HG02870 (cell line): Measurements from ENCODE around the gene HOXA6.

Source experiments
- ATAC-seq: cut with Tn5 transposase; IDR thresholded peaks from one replicate; pipeline ENCODE4 v1.9.1; 2021; ENCODE audit warnings: mild to moderate bottlenecking, moderate library complexity; ENCODE audit not compliant: unreplicated experiment

The HOXA6 gene

GRCh38 chr7:27124902-27125689 is 22.5 kb downstream of the HOXA6 start:
- ATAC-seq: no peak

- ATAC-seq: no peak
Observed at GRCh38 chr7:27124096-27124901, 23.3 kb downstream of the HOXA6 start.

GRCh38 chr7:27123477-27124053 is 24.0 kb downstream of the HOXA6 start:
- no peak for ATAC-seq

GRCh38 chr7:27123007-27123476 is 24.5 kb downstream of the HOXA6 start:
- ATAC-seq: no peak

- no peak for ATAC-seq
Observed at GRCh38 chr7:27122077-27122910, 25.3 kb downstream of the HOXA6 start.

- no peak for ATAC-seq
Observed at GRCh38 chr7:27121684-27122076, 25.9 kb downstream of the HOXA6 start.

- no peak for ATAC-seq
Observed at GRCh38 chr7:27119412-27119911, 28.1 kb downstream of the HOXA6 start.

- ATAC-seq: no peak
Observed at GRCh38 chr7:27118580-27118979, 29.0 kb downstream of the HOXA6 start.

GRCh38 chr7:27117887-27118491 is 29.6 kb downstream of the HOXA6 start:
- no peak for ATAC-seq

GRCh38 chr7:27116962-27117886 is 30.4 kb downstream of the HOXA6 start:
- no peak for ATAC-seq

- ATAC-seq: no peak
Observed at GRCh38 chr7:27116031-27116961, 31.3 kb downstream of the HOXA6 start.

- ATAC-seq: no peak
Observed at GRCh38 chr7:27115221-27116026, 32.1 kb downstream of the HOXA6 start.

- ATAC-seq: no peak
Observed at GRCh38 chr7:27114881-27115220, 32.7 kb downstream of the HOXA6 start.

- ATAC-seq: no peak
Observed at GRCh38 chr7:27113991-27114769, 33.4 kb downstream of the HOXA6 start.

- no peak for ATAC-seq
Observed at GRCh38 chr7:27112955-27113949, 34.3 kb downstream of the HOXA6 start.
